Vagina (tissue), 2 donors: ENCODE measurements around the gene SPATA6.

Source experiments
- POLR2A ChIP-seq, 2 donors: fragments of 450-650 bp; IDR thresholded peaks; one replicate each; pipeline ENCODE4 v1.6.1; 2017; ENCODE audit warnings: antibody characterized with exemption in 2 of 2, mild to moderate bottlenecking in 2 of 2, moderate library complexity in 2 of 2
- TF ChIP-seq, protein P1 (sequence below), 3 experiments: fragments of 450-650 bp in 2 of 3; fragments of 200-600 bp in 1 of 3; sonication (generic) in 1 of 3; IDR thresholded peaks; one replicate each; pipeline ENCODE4 v1.5.1; 2017 to 2019; ENCODE audit warnings: antibody characterized with exemption in 3 of 3, mild to moderate bottlenecking in 2 of 3, moderate library complexity in 2 of 3

DNA sequence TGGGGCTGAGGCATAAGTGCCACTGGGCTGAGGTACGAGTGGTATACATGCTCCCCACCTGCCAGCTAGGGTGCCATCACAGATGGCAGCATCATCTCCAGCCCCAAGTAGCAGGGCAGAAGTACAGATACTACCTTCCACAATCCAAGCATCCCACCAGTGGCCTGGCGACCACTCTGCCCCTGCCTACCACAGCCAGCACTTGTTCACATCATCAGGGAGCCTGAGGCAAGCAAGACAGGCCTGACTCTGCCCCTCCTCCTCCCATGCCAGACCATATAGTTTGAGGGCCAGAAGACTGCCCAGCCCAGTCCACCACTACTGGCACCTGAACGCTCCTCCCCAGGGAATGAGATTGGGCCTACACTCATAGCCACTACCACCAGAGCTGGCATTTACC, 84.6 kb downstream of the SPATA6 start:
- TF ChIP-seq, protein P1, sequence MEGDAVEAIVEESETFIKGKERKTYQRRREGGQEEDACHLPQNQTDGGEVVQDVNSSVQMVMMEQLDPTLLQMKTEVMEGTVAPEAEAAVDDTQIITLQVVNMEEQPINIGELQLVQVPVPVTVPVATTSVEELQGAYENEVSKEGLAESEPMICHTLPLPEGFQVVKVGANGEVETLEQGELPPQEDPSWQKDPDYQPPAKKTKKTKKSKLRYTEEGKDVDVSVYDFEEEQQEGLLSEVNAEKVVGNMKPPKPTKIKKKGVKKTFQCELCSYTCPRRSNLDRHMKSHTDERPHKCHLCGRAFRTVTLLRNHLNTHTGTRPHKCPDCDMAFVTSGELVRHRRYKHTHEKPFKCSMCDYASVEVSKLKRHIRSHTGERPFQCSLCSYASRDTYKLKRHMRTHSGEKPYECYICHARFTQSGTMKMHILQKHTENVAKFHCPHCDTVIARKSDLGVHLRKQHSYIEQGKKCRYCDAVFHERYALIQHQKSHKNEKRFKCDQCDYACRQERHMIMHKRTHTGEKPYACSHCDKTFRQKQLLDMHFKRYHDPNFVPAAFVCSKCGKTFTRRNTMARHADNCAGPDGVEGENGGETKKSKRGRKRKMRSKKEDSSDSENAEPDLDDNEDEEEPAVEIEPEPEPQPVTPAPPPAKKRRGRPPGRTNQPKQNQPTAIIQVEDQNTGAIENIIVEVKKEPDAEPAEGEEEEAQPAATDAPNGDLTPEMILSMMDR (IDR thresholded peaks at IDR 0.05): no peak
- no peak for TF ChIP-seq POLR2A (IDR thresholded peaks at IDR 0.05)
